OCI-LY7 (cell line): Measurements from ENCODE around the gene RPL32.

Experiments used
- EZH2phosphoT487 ChIP-seq: fragments of 200-600 bp; sonication (generic); IDR thresholded peaks from 2 replicates; pipeline ENCODE4 v1.6.1; 2018; ENCODE audit warnings: low read depth, borderline replicate concordance, mild to moderate bottlenecking, mixed run types, antibody characterized with exemption, low read length, moderate library complexity, mixed read lengths
- TF ChIP-seq, protein P1 (sequence below): fragments of 200-600 bp; sonication (generic); conservative IDR thresholded peaks from 2 replicates; pipeline ENCODE4 v1.5.1; 2014; ENCODE audit warnings: mild to moderate bottlenecking, antibody characterized with exemption, low read length, moderate library complexity, mixed read lengths

- TF ChIP-seq, protein P1, sequence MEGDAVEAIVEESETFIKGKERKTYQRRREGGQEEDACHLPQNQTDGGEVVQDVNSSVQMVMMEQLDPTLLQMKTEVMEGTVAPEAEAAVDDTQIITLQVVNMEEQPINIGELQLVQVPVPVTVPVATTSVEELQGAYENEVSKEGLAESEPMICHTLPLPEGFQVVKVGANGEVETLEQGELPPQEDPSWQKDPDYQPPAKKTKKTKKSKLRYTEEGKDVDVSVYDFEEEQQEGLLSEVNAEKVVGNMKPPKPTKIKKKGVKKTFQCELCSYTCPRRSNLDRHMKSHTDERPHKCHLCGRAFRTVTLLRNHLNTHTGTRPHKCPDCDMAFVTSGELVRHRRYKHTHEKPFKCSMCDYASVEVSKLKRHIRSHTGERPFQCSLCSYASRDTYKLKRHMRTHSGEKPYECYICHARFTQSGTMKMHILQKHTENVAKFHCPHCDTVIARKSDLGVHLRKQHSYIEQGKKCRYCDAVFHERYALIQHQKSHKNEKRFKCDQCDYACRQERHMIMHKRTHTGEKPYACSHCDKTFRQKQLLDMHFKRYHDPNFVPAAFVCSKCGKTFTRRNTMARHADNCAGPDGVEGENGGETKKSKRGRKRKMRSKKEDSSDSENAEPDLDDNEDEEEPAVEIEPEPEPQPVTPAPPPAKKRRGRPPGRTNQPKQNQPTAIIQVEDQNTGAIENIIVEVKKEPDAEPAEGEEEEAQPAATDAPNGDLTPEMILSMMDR: no peak
- TF ChIP-seq EZH2phosphoT487: no peak
Observed at GRCh38 chr3:12862387-12862786, 21.0 kb upstream of the RPL32 start.
